ENCODE measurements around the gene PCDHGA6.
"Not testable (repeated sequence)": the region's sequence is repeated elsewhere in the genome, so short reads cannot be mapped to it uniquely, and the experiment has no call there.

PCDHGA6 gene

DNA sequence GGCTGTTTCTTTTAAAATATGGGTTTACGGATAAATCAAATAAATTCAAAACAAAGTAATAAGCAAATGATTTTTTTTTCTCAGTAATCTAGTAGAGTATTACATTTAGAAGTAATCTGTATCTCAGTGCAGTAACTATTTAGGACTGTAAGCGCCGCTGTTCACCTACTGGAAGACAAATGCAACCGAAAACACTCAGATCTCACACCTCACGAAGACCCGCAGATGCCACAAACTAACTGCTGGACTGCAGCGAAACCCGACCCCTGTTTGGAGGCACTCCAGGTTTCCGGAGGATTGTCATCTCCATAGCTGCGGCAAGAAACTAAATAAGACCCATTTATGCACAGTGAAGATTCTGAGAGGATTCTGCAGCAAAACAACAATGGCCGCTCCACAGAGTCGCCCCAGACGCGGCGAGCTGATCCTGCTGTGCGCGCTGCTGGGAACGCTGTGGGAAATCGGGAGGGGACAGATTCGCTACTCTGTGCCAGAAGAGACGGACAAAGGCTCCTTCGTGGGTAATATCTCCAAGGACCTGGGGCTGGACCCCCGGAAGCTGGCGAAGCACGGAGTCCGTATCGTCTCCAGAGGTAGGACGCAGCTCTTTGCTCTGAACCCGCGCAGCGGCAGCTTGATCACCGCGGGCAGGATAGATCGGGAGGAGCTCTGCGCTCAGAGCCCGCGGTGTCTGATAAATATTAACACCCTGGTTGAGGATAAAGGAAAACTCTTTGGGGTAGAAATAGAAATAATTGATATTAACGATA, 18.9 kb downstream of the PCDHGA6 start, which contains the start of gene PCDHGA8:
TSS of gene PCDHGA8 (plus strand) at position 205 of the 770 bp plus-strand sequence. CDS start at position 386, 181 bp downstream.
- no peak within 1 kb of the TSS for H3K27ac Mint-ChIP-seq
- H3K9me3 Mint-ChIP-seq: peaks cover 38% of the 10 kb centered on the region
- H3K27me3 Mint-ChIP-seq: peaks cover 55% of the 10 kb centered on the region
- no peak within 1 kb of the TSS for H3K4me3 Mint-ChIP-seq
- no peaks in the 10 kb centered on the region for H3K4me1 Mint-ChIP-seq
- CTCF ChIA-PET: interaction anchor here (2.1 kb wide), 1 partner anchor 28 kb away, joined by 6 read pairs; the partner anchor contains the start of gene PCDHGA11
- peaks cover 11% of the 10 kb centered on the region for H3K36me3 Mint-ChIP-seq
- no peak for DNase-seq

DNA sequence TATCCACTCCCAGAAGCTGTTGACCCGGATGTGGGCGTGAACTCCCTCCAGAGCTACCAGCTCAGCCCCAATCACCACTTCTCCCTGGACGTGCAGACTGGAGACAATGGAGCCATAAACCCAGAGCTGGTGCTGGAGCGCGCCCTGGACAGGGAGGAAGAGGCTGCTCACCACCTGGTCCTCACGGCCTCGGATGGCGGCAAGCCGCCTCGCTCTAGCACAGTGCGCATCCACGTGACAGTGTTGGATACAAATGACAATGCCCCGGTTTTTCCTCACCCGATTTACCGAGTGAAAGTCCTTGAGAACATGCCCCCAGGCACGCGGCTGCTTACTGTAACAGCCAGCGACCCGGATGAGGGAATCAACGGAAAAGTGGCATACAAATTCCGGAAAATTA, 19.6 kb downstream of the PCDHGA6 start:
- CTCF ChIA-PET: no interaction called here
- Mint-ChIP-seq H3K27me3 (peaks cover 55% of the 10 kb centered on the region), H3K4me1 (no peaks in the 10 kb centered on the region), H3K9me3 (peaks cover 38% of the 10 kb centered on the region), H3K4me3 (no peak overlapping the region), H3K36me3 (peaks cover 11% of the 10 kb centered on the region), H3K27ac (no peak overlapping the region)
- DNase-seq: no peak

DNA sequence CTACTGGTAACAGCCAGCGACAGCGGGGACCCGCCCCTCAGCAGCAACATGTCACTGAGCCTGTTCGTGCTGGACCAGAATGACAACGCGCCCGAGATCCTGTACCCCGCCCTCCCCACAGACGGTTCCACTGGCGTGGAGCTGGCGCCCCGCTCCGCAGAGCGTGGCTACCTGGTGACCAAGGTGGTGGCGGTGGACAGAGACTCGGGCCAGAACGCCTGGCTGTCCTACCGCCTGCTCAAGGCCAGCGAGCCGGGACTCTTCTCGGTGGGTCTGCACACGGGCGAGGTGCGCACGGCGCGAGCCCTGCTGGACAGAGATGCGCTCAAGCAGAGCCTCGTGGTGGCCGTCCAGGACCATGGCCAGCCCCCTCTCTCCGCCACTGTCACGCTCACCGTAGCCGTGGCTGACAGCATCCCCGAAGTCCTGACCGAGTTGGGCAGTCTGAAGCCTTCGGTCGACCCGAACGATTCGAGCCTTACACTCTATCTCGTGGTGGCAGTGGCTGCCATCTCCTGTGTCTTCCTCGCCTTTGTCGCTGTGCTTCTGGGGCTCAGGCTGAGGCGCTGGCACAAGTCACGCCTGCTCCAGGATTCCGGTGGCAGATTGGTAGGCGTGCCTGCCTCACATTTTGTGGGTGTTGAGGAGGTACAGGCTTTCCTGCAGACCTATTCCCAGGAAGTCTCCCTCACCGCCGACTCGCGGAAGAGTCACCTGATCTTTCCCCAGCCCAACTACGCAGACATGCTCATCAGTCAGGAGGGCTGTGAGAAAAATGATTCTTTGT, 20.9 kb downstream of the PCDHGA6 start:
- not testable (repeated sequence) for H3K4me1 Mint-ChIP-seq

DNA sequence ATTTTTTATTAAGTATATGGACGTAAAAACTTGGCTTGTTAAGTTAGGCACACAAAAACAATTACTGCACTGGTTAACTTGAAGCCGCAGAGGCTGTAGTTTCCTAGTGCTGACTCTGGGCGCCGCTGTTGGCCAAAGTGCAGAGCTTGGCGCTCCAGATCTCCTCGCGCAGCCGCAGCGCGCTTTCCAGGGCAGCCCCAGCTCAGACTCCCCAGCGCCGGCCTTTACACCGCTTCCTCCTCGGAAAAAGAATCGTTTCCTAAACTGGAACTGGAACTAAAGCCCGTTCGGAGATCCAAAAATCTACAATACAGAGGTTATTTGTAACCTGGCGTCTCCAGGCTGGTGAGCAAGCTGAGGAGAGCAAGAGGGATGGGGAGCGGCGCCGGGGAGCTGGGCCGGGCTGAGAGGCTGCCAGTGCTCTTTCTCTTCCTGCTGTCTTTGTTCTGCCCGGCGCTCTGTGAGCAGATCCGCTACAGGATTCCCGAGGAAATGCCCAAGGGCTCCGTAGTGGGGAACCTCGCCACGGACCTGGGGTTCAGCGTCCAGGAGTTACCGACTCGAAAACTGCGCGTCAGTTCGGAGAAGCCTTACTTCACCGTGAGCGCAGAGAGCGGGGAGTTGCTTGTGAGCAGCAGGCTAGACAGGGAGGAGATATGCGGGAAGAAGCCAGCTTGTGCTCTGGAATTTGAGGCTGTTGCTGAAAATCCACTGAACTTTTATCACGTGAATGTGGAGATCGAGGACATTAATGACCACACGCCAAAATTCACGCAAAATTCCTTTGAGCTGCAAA, 24.3 kb downstream of the PCDHGA6 start, which contains the start of gene PCDHGB5:
TSS of gene PCDHGB5 (plus strand) at position 192 of the 796 bp plus-strand sequence. CDS start at position 373, 181 bp downstream.
- Mint-ChIP-seq H3K27me3 (peaks cover 61% of the 10 kb centered on the region), H3K36me3 (peaks cover 13% of the 10 kb centered on the region), H3K9me3 (peaks cover 33% of the 10 kb centered on the region), H3K4me3 (peak within 1 kb of the TSS; percentile 56)
- not testable (repeated sequence) for H3K27ac Mint-ChIP-seq, H3K4me1 Mint-ChIP-seq
- CTCF ChIA-PET: interaction anchor here (0.6 to 2.9 kb wide), 8 partner anchors 9 to 557 kb away, joined by 3 to 12 read pairs (median 4); partner anchors contain the start of genes PCDHGA10, PCDHGA11 and PCDHGB3
- peak; percentile 57 for DNase-seq

More for the DNA sequence above, 20.9 kb downstream of the PCDHGA6 start:
- H3K9me3 Mint-ChIP-seq: peaks cover 37% of the 10 kb centered on the region
- CTCF ChIA-PET: interaction anchor here (0.9 to 1.7 kb wide), 2 partner anchors 22 to 26 kb away, joined by 3 to 6 read pairs; partner anchors contain the start of gene PCDHGA11
- H3K36me3 Mint-ChIP-seq: peaks cover 11% of the 10 kb centered on the region
- not testable (repeated sequence) for H3K27ac Mint-ChIP-seq, H3K4me3 Mint-ChIP-seq, DNase-seq
- H3K27me3 Mint-ChIP-seq: peaks cover 56% of the 10 kb centered on the region

DNA sequence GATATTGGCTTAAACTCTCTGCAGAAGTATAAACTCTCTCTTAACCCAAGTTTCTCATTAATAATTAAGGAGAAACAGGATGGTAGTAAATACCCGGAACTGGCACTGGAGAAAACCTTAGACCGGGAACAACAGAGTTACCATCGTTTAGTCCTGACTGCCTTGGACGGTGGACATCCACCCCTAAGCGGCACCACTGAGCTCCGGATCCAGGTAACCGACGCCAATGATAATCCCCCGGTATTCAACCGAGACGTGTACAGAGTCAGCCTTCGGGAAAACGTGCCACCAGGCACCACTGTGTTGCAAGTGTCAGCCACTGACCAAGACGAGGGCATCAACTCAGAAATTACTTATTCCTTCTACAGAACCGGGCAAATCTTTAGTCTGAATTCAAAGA, 24.9 kb downstream of the PCDHGA6 start:
- Mint-ChIP-seq H3K36me3 (peaks cover 10% of the 10 kb centered on the region), H3K9me3 (peaks cover 32% of the 10 kb centered on the region), H3K4me1 (peaks cover 3% of the 10 kb centered on the region), H3K27ac (no peak overlapping the region), H3K4me3 (no peak overlapping the region), H3K27me3 (peaks cover 61% of the 10 kb centered on the region)
- no peak for DNase-seq
- CTCF ChIA-PET: interaction anchor here (0.9 to 1.7 kb wide), 2 partner anchors 22 to 557 kb away, joined by 3 to 5 read pairs; partner anchors contain the start of gene PCDHGA11

DNA sequence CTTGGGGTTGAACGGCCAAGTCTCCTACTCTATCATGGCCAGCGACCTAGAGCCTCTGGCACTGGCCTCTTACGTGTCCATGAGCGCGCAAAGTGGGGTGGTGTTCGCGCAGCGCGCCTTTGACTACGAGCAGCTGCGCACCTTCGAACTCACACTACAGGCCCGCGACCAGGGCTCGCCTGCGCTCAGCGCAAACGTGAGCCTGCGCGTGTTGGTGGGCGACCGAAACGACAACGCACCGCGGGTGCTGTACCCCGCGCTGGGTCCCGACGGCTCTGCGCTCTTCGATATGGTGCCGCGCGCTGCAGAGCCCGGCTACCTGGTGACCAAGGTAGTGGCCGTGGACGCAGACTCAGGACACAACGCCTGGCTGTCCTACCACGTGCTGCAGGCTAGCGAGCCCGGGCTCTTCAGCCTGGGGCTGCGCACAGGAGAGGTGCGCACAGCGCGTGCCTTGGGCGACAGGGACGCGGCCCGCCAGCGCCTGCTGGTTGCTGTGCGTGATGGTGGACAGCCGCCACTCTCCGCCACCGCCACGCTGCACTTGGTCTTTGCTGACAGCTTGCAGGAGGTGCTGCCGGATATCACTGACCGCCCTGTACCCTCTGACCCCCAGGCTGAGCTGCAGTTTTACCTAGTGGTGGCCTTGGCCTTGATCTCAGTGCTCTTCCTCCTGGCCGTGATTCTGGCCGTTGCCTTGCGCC, 26.0 kb downstream of the PCDHGA6 start:
- no peak for DNase-seq
- H3K36me3 Mint-ChIP-seq: peaks cover 8% of the 10 kb centered on the region
- H3K4me3 Mint-ChIP-seq: no peak overlapping the region
- peak overlapping the region; percentile 71 for H3K27ac Mint-ChIP-seq
- peaks cover 3% of the 10 kb centered on the region for H3K4me1 Mint-ChIP-seq
- CTCF ChIA-PET: interaction anchor here (1.0 to 1.6 kb wide), 4 partner anchors 22 to 114 kb away, joined by 3 to 7 read pairs (median 5); partner anchors contain the start of gene PCDHGB3
- peaks cover 61% of the 10 kb centered on the region for H3K27me3 Mint-ChIP-seq
- peaks cover 28% of the 10 kb centered on the region for H3K9me3 Mint-ChIP-seq

DNA sequence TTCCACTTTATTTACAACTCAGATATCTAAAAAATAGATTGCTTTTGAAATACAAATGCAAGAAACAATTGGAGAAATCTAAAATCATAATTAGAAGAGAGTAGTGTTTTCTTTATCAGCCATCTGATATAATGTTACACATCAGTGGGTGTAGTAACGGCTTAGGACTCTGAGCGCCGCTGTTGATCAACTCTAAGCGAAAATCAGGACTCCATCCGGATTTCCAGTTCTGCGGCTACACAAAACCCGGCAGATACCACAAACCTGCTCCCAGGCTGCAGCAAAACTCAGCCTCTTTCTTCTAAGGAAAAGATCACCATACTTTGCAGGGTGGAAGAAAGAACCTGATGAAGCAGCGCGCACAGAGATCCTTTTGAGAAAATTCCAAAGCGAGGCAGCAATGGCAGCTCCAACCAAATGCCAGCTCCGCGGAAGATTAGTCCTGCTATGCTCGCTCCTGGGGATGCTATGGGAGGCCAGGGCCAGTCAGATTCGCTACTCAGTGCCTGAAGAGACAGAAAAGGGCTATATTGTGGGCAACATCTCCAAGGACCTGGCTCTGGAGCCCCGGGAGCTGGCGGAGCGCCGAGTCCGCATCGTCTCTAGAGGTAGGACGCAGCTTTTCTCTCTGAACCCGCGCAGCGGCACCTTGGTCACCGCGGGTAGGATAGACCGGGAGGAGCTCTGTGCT, 29.0 kb downstream of the PCDHGA6 start, which contains the start of gene PCDHGA9:
TSS of gene PCDHGA9 (plus strand) at position 226 of the 691 bp plus-strand sequence. CDS start at position 401, 175 bp downstream.
- peak; percentile 46 for DNase-seq
- H3K27ac Mint-ChIP-seq: no peak within 1 kb of the TSS
- peaks cover 10% of the 10 kb centered on the region for H3K36me3 Mint-ChIP-seq
- peaks cover 3% of the 10 kb centered on the region for H3K4me1 Mint-ChIP-seq
- H3K4me3 Mint-ChIP-seq: no peak within 1 kb of the TSS
- H3K9me3 Mint-ChIP-seq: peaks cover 21% of the 10 kb centered on the region
- CTCF ChIA-PET: interaction anchor here (1.0 to 1.4 kb wide), 5 partner anchors 11 to 110 kb away, joined by 3 to 5 read pairs (median 4); partner anchors contain the start of genes PCDHGA12, PCDHGA3 and PCDHGB7
- peaks cover 60% of the 10 kb centered on the region for H3K27me3 Mint-ChIP-seq

DNA sequence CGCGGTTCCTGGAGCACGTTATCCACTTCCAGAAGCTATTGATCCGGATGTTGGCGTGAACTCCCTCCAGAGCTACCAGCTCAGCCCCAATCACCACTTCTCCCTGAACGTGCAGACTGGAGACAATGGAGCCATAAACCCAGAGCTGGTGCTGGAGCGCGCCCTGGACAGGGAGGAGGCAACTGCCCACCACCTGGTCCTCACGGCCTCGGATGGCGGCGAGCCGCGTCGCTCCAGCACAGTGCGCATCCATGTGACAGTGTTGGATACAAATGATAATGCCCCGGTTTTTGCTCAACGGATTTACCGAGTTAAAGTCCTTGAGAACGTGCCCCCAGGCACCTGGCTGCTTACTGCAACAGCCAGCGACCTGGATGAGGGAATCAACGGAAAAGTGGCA, 29.7 kb downstream of the PCDHGA6 start:
- no peak overlapping the region for H3K27ac Mint-ChIP-seq
- H3K9me3 Mint-ChIP-seq: peaks cover 23% of the 10 kb centered on the region
- no peak overlapping the region for H3K4me3 Mint-ChIP-seq

DNA sequence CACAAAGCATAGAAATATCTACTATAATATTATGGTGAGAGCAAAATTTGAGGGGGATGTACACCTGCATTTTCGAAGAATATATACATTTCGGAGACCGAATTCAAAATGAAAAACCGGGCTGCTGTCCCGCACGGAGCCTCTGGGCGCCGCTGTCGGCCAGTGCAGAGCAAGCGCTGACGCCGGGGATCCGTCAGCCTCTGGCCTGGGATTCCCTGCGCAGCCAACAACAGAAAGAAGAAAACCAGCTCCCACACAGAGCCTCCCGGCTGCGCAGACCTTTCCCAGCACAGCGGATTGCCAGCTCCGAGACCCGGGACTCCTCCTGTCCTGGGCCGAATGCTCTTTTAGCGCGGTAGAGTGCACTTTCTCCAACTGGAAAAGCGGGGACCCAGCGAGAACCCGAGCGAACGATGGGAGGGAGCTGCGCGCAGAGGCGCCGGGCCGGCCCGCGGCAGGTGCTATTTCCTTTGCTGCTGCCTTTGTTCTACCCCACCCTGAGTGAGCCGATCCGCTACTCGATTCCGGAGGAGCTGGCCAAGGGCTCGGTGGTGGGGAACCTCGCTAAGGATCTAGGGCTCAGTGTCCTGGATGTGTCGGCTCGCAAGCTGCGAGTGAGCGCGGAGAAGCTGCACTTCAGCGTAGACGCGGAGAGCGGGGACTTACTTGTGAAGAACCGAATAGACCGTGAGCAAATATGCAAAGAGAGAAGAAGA, 34.3 kb downstream of the PCDHGA6 start, which contains the start of gene PCDHGB6:
TSS of gene PCDHGB6 (plus strand) at position 232 of the 716 bp plus-strand sequence. CDS start at position 414, 182 bp downstream.
- not testable (repeated sequence) for H3K4me1 Mint-ChIP-seq
- H3K9me3 Mint-ChIP-seq: peaks cover 19% of the 10 kb centered on the region
- H3K27me3 Mint-ChIP-seq: peaks cover 66% of the 10 kb centered on the region
- peak; percentile 56 for DNase-seq
- H3K27ac Mint-ChIP-seq: peak within 1 kb of the TSS; percentile 75
- H3K4me3 Mint-ChIP-seq: peak within 1 kb of the TSS; percentile 23
- CTCF ChIA-PET: interaction anchor here (0.6 to 1.8 kb wide), 7 partner anchors 10 to 156 kb away, joined by 3 to 5 read pairs (median 3); partner anchors contain the start of gene PCDHGA3
- H3K36me3 Mint-ChIP-seq: peaks cover 14% of the 10 kb centered on the region

More for the DNA sequence above, 29.7 kb downstream of the PCDHGA6 start:
- peaks cover 64% of the 10 kb centered on the region for H3K27me3 Mint-ChIP-seq
- CTCF ChIA-PET: interaction anchor here (1.0 to 1.4 kb wide), 5 partner anchors 10 to 109 kb away, joined by 3 to 5 read pairs (median 4); partner anchors contain the start of genes PCDHGA12, PCDHGA3 and PCDHGB7
- peaks cover 5% of the 10 kb centered on the region for H3K4me1 Mint-ChIP-seq
- DNase-seq: no peak
- H3K36me3 Mint-ChIP-seq: peaks cover 10% of the 10 kb centered on the region

DNA sequence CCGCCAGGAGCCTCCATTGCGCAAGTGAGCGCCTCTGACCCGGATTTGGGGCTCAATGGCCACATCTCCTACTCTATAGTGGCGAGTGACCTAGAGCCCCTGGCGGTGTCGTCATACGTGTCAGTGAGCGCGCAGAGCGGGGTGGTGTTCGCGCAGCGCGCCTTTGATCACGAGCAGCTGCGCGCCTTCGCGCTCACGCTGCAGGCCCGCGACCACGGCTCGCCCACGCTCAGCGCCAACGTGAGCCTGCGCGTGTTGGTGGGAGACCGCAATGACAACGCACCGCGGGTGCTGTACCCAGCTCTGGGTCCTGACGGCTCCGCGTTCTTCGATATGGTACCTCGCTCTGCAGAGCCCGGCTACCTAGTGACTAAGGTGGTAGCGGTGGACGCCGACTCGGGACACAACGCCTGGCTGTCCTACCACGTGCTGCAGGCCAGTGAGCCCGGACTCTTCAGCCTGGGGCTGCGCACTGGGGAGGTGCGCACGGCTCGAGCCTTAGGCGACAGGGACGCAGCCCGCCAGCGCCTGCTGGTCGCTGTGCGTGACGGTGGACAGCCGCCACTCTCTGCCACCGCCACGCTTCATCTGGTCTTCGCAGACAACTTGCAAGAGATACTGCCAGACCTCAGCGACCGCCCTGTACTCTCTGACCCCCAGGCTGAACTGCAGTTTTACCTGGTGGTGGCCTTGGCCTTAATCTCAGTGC, 36.1 kb downstream of the PCDHGA6 start:
- Mint-ChIP-seq H3K4me1 (peaks cover 16% of the 10 kb centered on the region), H3K9me3 (peaks cover 20% of the 10 kb centered on the region), H3K27me3 (peaks cover 66% of the 10 kb centered on the region), H3K4me3 (no peak overlapping the region), H3K27ac (peak overlapping the region; percentile 79), H3K36me3 (peaks cover 18% of the 10 kb centered on the region)
- DNase-seq: no peak
- CTCF ChIA-PET: no interaction called here

DNA sequence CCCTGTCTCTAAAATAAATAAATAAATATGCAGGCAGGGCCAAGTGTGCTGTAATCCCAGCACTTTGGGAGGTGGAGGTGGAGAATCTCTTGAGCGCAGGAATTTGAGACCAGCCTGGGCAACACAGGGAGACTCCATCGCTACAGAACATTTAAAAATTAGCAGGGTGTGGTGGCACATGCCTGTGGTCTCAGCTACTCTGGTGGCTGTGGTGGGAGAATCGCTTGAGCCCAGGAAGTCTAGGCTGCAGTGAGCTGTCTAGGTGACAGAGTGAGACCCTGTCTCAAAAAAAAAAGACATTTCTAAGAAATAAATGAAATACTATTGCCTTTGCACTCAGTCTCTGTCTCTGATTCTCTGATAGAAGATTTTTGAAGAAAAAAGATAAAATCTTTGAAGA, 37.9 kb downstream of the PCDHGA6 start:
- H3K4me1 Mint-ChIP-seq: peaks cover 18% of the 10 kb centered on the region
- DNase-seq: no peak
- H3K36me3 Mint-ChIP-seq: peaks cover 18% of the 10 kb centered on the region
- H3K4me3 Mint-ChIP-seq: no peak overlapping the region
- CTCF ChIA-PET: interaction anchor here (0.9 to 2.5 kb wide), 2 partner anchors 113 to 204 kb away, joined by 3 to 10 read pairs; no protein-coding TSS in a partner anchor
- H3K27ac Mint-ChIP-seq: no peak overlapping the region
- H3K9me3 Mint-ChIP-seq: peaks cover 20% of the 10 kb centered on the region
- H3K27me3 Mint-ChIP-seq: peaks cover 75% of the 10 kb centered on the region

Measured in activated naive CD4-positive, alpha-beta T cell treated with anti-CD3 and anti-CD28 coated beads, Interleukin-2, amount 10 ng/mL, durations not matched to agents 7 days and 5 days (primary cell).